Liver (tissue), 9 donors: ENCODE data around the gene CEP135. TPM values are rescaled to one million over a fixed set of nuclear protein-coding genes. Genes with fewer than 3 reads are reported as not detected.

ENCODE experiments used
- DNase-seq: peaks from one replicate; pipeline ENCODE4 v3.0.0-alpha.2; 2017; ENCODE audit warnings: low spot score
- H3K27ac ChIP-seq, 2 donors: one replicate each; pipeline ENCODE4 v1.7.0; 2013; ENCODE audit warnings: inconsistent platforms in 2 of 2, low read length in 2 of 2, control low read depth in 1 of 2, low read depth in 1 of 2, mild to moderate bottlenecking in 1 of 2
- H3K27me3 ChIP-seq, 4 donors: one replicate each; pipeline versions ENCODE4 v1.6.1 to v1.7.0; 2013; ENCODE audit warnings: low read length in 3 of 4, inconsistent platforms in 1 of 4, mild to moderate bottlenecking in 1 of 4, moderate library complexity in 1 of 4; ENCODE audit not compliant: control insufficient read depth in 4 of 4, insufficient read depth in 4 of 4
- H3K36me3 ChIP-seq, 4 donors: one replicate each; pipeline versions ENCODE4 v1.6.1 to v1.7.0; 2013; ENCODE audit warnings: low read length in 3 of 4, mild to moderate bottlenecking in 3 of 4, low read depth in 1 of 4, moderate library complexity in 1 of 4; ENCODE audit not compliant: control insufficient read depth in 4 of 4, insufficient read depth in 3 of 4
- H3K4me1 ChIP-seq, 4 donors: one replicate each; pipeline versions ENCODE4 v1.6.1 to v1.7.0; 2013; ENCODE audit warnings: low read length in 3 of 4, mild to moderate bottlenecking in 3 of 4, moderate library complexity in 1 of 4; ENCODE audit not compliant: control insufficient read depth in 4 of 4, insufficient read depth in 4 of 4
- H3K4me3 ChIP-seq, 3 donors: one replicate each; pipeline versions ENCODE4 v1.6.1 to v1.7.0; 2013; ENCODE audit warnings: low read length in 3 of 3, control low read depth in 1 of 3, low read depth in 1 of 3, mild to moderate bottlenecking in 1 of 3
- H3K9ac ChIP-seq, 2 donors: one replicate each; pipeline ENCODE4 v1.7.0; 2013; ENCODE audit warnings: low read length in 2 of 2, mild to moderate bottlenecking in 2 of 2, moderate library complexity in 2 of 2, control low read depth in 1 of 2, low read depth in 1 of 2
- H3K9me3 ChIP-seq, 4 donors: one replicate each; pipeline versions ENCODE4 v1.6.1 to v1.7.0; 2013; ENCODE audit warnings: low read length in 3 of 4; ENCODE audit not compliant: control insufficient read depth in 4 of 4
- CTCF ChIP-seq: fragments of 150-350 bp; IDR thresholded peaks from 2 replicates; pipeline ENCODE4 v1.5.1; 2017; ENCODE audit warnings: improper control_type of control experiment, low read depth, low read length; ENCODE audit not compliant: missing input control
- EGR1 ChIP-seq, 2 donors: IDR thresholded peaks; 2 replicates each; pipeline ENCODE4 v1.6.1; 2016 to 2018; ENCODE audit warnings: antibody characterized with exemption in 2 of 2, low read depth in 2 of 2
- FOXA1 ChIP-seq: IDR thresholded peaks from 2 replicates; pipeline ENCODE4 v1.6.1; 2016; ENCODE audit warnings: antibody characterized with exemption
- FOXA2 ChIP-seq: IDR thresholded peaks from 2 replicates; pipeline ENCODE4 v1.6.1; 2016; ENCODE audit warnings: antibody characterized with exemption
- GABPA ChIP-seq, 2 donors: IDR thresholded peaks in 1 of 2; conservative IDR thresholded peaks in 1 of 2; 2 replicates each; pipeline ENCODE4 v1.6.1; 2016; ENCODE audit warnings: antibody characterized with exemption in 2 of 2, mild to moderate bottlenecking in 1 of 2, moderate library complexity in 1 of 2
- HNF4A ChIP-seq, 2 donors: conservative IDR thresholded peaks; 2 replicates each; pipeline ENCODE4 v1.6.1; 2016; ENCODE audit warnings: antibody characterized with exemption in 2 of 2, mild to moderate bottlenecking in 2 of 2
- HNF4G ChIP-seq: IDR thresholded peaks from 2 replicates; pipeline ENCODE4 v1.6.1; 2016; ENCODE audit warnings: antibody characterized with exemption
- MAX ChIP-seq: IDR thresholded peaks from 2 replicates; pipeline ENCODE4 v1.6.1; 2016; ENCODE audit warnings: antibody characterized with exemption
- RAD21 ChIP-seq, 2 donors: IDR thresholded peaks; 2 replicates each; pipeline ENCODE4 v1.6.1; 2016; ENCODE audit warnings: antibody characterized with exemption in 2 of 2, mild to moderate bottlenecking in 2 of 2
- REST ChIP-seq: IDR thresholded peaks from 2 replicates; pipeline ENCODE4 v1.6.1; 2016; ENCODE audit warnings: antibody characterized with exemption, mild to moderate bottlenecking
- RXRA ChIP-seq, 2 donors: IDR thresholded peaks; 2 replicates each; pipeline ENCODE4 v1.6.1; 2017 to 2018; ENCODE audit warnings: antibody characterized with exemption in 2 of 2, mild to moderate bottlenecking in 1 of 2
- TAF1 ChIP-seq: conservative IDR thresholded peaks from 2 replicates; pipeline ENCODE4 v1.6.1; 2016; ENCODE audit warnings: antibody characterized with exemption, mild to moderate bottlenecking
- WGBS: extraction: QIAGEN DNeasy Blood & Tissue Kit; methylation state at CpG from one replicate; pipeline ENCODE4 v1.1.7; 2013; 5-methylcytosine and 5-hydroxymethylcytosine counted together
- polyA plus RNA-seq, 2 donors: library from polyadenylated mRNA; stranded (reverse) in 1 of 2; unstranded in 1 of 2; fragments of 200-250 nt in 1 of 2; fragments of >200 nt in 1 of 2; fragmentation: Nextera tagmentation in 1 of 2; extraction: Ambion mirVana in 1 of 2; gene quantifications; one replicate each; pipeline versions ENCODE4 v1.2.1 to v1.2.3, GENCODE V29; 2013 to 2015
- total RNA-seq, 2 donors: library from RNA; depleted of rRNA; stranded (reverse); fragments of >200 nt; gene quantifications; one replicate each; pipeline ENCODE4 v1.2.3, GENCODE V29; 2014
- TF ChIP-seq, protein P1 (sequence below): IDR thresholded peaks from 2 replicates; pipeline ENCODE4 v1.6.1; 2016; ENCODE audit warnings: antibody characterized with exemption
- TF ChIP-seq, protein P2 (sequence below): IDR thresholded peaks from 2 replicates; pipeline ENCODE4 v1.6.1; 2016; ENCODE audit warnings: antibody characterized with exemption
- donor health status: healthy.
- donor health status: healthy.
- donor health status: healthy.
- donor health status: healthy.
- donor health status: healthy.

CEP135 gene
- total and polyA plus RNA-seq, 4 donors: 0.47 to 9.8 (median 1.9) TPM

DNA sequence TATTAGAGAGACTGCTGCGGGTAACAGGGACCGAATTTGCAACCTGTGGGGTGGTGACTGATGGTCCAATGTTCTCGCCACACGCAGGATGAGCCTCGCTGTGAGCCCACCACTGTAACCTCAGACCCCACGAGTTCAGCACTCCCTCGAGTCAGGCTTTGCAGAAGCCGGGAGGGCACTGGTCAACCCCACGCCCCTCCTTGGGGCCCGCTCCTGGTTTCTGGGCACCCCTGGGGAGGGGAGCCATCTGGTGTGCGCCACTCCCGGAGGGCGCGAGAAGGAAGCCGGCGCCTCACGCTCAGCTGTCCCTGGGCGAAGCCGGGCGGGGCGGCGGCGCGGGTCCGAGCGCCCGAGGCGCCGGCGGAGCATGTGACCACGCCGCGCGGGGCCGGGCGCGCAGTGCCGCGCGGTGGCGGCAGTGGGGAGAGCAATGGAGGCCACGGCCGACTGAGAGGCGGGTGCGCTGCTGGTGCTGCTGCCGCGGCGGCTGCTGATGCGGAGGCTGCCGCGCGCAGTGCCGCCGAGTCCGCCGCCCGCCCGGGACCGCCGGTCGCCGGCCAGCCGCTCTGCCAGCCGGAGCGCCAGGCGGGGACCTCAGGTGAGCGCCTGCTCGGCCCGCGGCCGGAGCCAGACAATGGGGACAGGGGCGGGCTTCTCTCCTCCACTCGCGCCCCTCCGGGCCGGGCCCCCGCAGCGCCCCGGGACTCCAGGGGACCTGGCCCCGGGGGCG, 100.1 kb downstream of the CEP135 start:
- no peak for TF ChIP-seq MAX
- no peak for TF ChIP-seq FOXA2
- no peak for TF ChIP-seq RAD21 (IDR thresholded peaks at IDR 0.05)
- TF ChIP-seq, protein P1, sequence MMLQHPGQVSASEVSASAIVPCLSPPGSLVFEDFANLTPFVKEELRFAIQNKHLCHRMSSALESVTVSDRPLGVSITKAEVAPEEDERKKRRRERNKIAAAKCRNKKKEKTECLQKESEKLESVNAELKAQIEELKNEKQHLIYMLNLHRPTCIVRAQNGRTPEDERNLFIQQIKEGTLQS: no peak
- TF ChIP-seq HNF4G: no peak
- no peak for TF ChIP-seq TAF1
- no peak for TF ChIP-seq CTCF
- TF ChIP-seq, protein P2, sequence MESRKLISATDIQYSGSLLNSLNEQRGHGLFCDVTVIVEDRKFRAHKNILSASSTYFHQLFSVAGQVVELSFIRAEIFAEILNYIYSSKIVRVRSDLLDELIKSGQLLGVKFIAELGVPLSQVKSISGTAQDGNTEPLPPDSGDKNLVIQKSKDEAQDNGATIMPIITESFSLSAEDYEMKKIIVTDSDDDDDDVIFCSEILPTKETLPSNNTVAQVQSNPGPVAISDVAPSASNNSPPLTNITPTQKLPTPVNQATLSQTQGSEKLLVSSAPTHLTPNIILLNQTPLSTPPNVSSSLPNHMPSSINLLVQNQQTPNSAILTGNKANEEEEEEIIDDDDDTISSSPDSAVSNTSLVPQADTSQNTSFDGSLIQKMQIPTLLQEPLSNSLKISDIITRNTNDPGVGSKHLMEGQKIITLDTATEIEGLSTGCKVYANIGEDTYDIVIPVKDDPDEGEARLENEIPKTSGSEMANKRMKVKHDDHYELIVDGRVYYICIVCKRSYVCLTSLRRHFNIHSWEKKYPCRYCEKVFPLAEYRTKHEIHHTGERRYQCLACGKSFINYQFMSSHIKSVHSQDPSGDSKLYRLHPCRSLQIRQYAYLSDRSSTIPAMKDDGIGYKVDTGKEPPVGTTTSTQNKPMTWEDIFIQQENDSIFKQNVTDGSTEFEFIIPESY: no peak
- no peak for TF ChIP-seq HNF4A (conservative IDR thresholded peaks at IDR 0.05)
- no peak for TF ChIP-seq GABPA (IDR thresholded peaks at IDR 0.05 in 1 of 2, conservative IDR thresholded peaks at IDR 0.05 in 1 of 2)
- no peak for TF ChIP-seq EGR1 (IDR thresholded peaks at IDR 0.05; ENCODE audit: low read depth in 2 of 2)
- TF ChIP-seq FOXA1: no peak
- no peak for TF ChIP-seq RXRA (IDR thresholded peaks at IDR 0.05)
- Histone ChIP-seq H3K27me3 (peaks cover 0 to 11% (median 6%) of the 10 kb centered on the region in 4 donors), H3K36me3 (no peaks in the 10 kb centered on the region), H3K4me3 (peak overlapping the region in 2 of 3 donors; percentile 45 to 63), H3K9ac (no peak overlapping the region), H3K9me3 (no peaks in the 10 kb centered on the region), H3K27ac (no peak overlapping the region), H3K4me1 (peaks cover 6 to 14% (median 11%) of the 10 kb centered on the region in 4 donors)
- 2% methylated on average over 81 of the region's 81 CpGs for WGBS
- peak; percentile 78 for DNase-seq

DNA sequence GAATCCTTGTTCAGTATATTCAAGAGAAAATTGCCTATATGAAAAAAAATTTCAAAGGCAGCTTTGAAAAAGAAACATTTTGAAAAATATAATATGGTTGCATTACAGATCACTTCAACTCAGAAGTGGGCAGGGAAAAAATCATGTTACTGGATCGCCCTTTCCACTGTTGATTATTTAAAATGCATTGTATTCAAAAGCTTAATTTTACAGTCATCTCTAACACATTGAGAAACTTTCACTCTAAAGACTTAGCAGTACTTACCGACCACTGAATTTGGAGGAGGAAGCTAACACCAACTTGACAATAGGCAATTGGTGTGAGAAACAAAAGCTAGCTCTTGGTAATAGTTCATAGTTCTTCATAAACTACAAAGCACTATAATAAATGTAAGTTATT, 101.9 kb downstream of the CEP135 start:
- TF ChIP-seq REST: no peak
- TF ChIP-seq, protein P2: no peak
- TF ChIP-seq TAF1: no peak
- no peak for TF ChIP-seq CTCF
- TF ChIP-seq RXRA (IDR thresholded peaks at IDR 0.05): no peak
- TF ChIP-seq GABPA (IDR thresholded peaks at IDR 0.05 in 1 of 2, conservative IDR thresholded peaks at IDR 0.05 in 1 of 2): no peak
- TF ChIP-seq HNF4G: no peak
- Histone ChIP-seq H3K9me3 (no peaks in the 10 kb centered on the region), H3K27ac (no peak overlapping the region), H3K4me1 (peaks cover 6 to 14% (median 11%) of the 10 kb centered on the region in 4 donors), H3K4me3 (no peak overlapping the region), H3K9ac (no peak overlapping the region), H3K36me3 (no peaks in the 10 kb centered on the region), H3K27me3 (peaks cover 0 to 11% (median 6%) of the 10 kb centered on the region in 4 donors)
- WGBS: 69% methylated on average over 2 of the region's 2 CpGs
- no peak for DNase-seq
